K562 (cell line): Measurements from ENCODE around the gene ERN1. TPM values are rescaled to one million over a fixed set of nuclear protein-coding genes. Genes with fewer than 3 reads are reported as not detected.

Experiments used
- BRCA1 ChIP-seq, 2 experiments: fragments of 450-650 bp in 1 of 2; sonication (generic) in 1 of 2; formaldehyde crosslinking in 1 of 2; IDR thresholded peaks; 2 replicates each; pipeline versions ENCODE4 v1.5.0 to v1.6.1; 2017 to 2020; ENCODE audit warnings: mild to moderate bottlenecking in 1 of 2, missing genetic modification reagents in 1 of 2
- EZH2 ChIP-seq: IDR thresholded peaks from 2 replicates; pipeline ENCODE4 v1.6.1; 2012; ENCODE audit warnings: low read depth, mild to moderate bottlenecking, inconsistent platforms, low read length, borderline replicate concordance
- GTF2F1 ChIP-seq: IDR thresholded peaks from 2 replicates; pipeline ENCODE4 v1.6.1; 2011; ENCODE audit warnings: low read depth, low read length, improper control_type of control experiment
- MBD2 ChIP-seq: sonication (generic); IDR thresholded peaks from 2 replicates; pipeline ENCODE4 v1.6.1; 2016; ENCODE audit warnings: low read depth, borderline replicate concordance
- POLR2AphosphoS2 ChIP-seq: IDR thresholded peaks from 2 replicates; pipeline ENCODE4 v1.6.1; 2012; ENCODE audit warnings: low read length, improper control_type of control experiment
- ZNF408 ChIP-seq: fragments of 250-450 bp; sonication (Bioruptor Pico); IDR thresholded peaks from 2 replicates; pipeline ENCODE4 v1.4.0; 2020; ENCODE audit warnings: low read depth, mild to moderate bottlenecking, moderate library complexity
- polyA plus RNA-seq, 8 experiments: library from polyadenylated mRNA; depleted of rRNA in 4 of 8; stranded (reverse) in 5 of 8; unstranded in 3 of 8; fragments of >200 nt; fragmentation: Nextera tagmentation in 2 of 8; fragmentation: Illumina TruSeq in 1 of 8; extraction: Ambion mirVana in 2 of 8; extraction: Trizol in 1 of 8; gene quantifications; 2 replicates each; pipeline versions ENCODE4 v1.2.1 to v1.2.3, GENCODE V29; 2011 to 2014; ENCODE audit warnings: inconsistent platforms in 1 of 8, missing spikeins in 1 of 8
- total RNA-seq, 7 experiments: library from RNA; depleted of rRNA in 6 of 7; stranded (reverse); fragments of >200 nt in 6 of 7; fragmentation: Illumina TruSeq in 2 of 7; extraction: Trizol in 2 of 7; gene quantifications; 2 replicates each; pipeline versions ENCODE4 v1.2.1 to v1.2.3, GENCODE V29; 2011 to 2021; ENCODE audit warnings: low replicate concordance in 1 of 7
- TF ChIP-seq, protein P1 (sequence below), 2 experiments: fragments of 450-650 bp in 1 of 2; sonication (generic) in 1 of 2; formaldehyde crosslinking; conservative IDR thresholded peaks; 2 replicates each; pipeline versions ENCODE4 v1.4.0 to v1.8.1; 2020 to 2022; ENCODE audit warnings: mild to moderate bottlenecking in 1 of 2, missing genetic modification reagents in 1 of 2
- TF ChIP-seq, protein P2 (sequence below): sonication (generic); formaldehyde crosslinking; IDR thresholded peaks from 2 replicates; pipeline ENCODE4 v1.8.0; 2022; ENCODE audit warnings: mild to moderate bottlenecking, missing genetic modification reagents, borderline replicate concordance
- TF ChIP-seq, protein P3 (sequence below): fragments of 250-450 bp; sonication (Bioruptor Pico); IDR thresholded peaks from 2 replicates; pipeline ENCODE4 v1.4.0; 2020; ENCODE audit warnings: mild to moderate bottlenecking, moderate library complexity
- TF ChIP-seq, protein P4 (sequence below), 3 experiments: fragments of 200-800 bp in 1 of 3; sonication (Bioruptor generic) in 1 of 3; sonication (generic) in 1 of 3; formaldehyde crosslinking in 1 of 3; IDR thresholded peaks; 2 replicates each; pipeline versions ENCODE4 v1.6.1 to v1.8.0; 2016 to 2022; ENCODE audit warnings: mild to moderate bottlenecking in 2 of 3, missing compliant biosample characterization in 2 of 3, missing genetic modification characterization in 2 of 3, missing genetic modification reagents in 1 of 3
- TF ChIP-seq, protein P5 (sequence below): fragments of 450-650 bp; IDR thresholded peaks from 2 replicates; pipeline ENCODE4 v1.7.0; 2016; ENCODE audit warnings: borderline replicate concordance
- TF ChIP-seq, protein P6 (sequence below): sonication (generic); formaldehyde crosslinking; IDR thresholded peaks from 2 replicates; pipeline ENCODE4 v1.8.1; 2022; ENCODE audit warnings: missing genetic modification reagents

ERN1 gene
- total and polyA plus RNA-seq, 9 of the 15 experiments (the other 6 are each of a cell fraction or from before 2014, with no cell fraction given) = 2.1 to 22.5 (median 7.3) TPM

DNA sequence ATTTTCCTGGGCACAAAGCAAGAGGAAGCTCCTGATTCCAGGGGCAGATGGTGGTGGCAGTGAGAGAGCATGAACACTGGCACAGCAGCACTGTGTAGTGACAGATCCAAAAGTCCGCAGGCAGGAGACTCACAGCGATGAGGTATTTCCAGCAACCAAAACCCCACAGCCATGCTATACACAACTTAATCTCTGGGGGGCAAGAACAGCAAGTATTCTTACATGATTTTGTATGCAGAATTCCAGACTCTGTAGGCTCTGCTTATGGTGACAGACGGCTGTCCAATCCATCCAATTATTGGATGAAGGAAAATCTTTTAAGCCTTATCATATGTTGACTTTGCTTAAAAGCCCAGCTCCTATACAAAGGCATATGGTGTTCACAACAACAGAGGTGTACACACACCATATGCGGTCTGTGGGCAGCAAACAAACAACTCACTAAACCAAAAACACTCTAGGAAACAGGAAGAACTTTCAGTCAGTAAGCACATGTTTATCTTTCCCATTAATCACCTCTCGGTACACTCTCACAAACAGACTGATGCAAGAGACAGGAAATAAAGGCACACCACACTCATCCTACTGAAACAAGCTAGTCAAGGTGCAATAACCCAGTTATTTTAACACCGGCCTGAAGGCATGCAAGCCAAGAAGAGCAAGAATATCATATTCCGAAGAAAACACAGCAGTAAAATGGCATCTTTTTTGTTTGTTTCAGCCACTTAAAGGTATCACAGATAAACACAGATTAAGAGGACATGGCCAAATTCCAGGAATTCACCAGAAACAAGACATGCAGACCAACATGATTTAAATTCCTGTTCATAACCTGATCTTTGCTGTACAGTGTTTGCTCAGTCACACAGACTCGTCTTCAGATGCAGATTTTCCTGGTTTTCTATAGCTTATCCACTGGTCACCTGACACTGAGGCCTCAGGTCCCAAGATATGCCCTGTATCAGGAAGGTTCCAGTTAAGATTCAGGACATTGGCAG is 47.8 kb downstream of the ERN1 start (continued):
- TF ChIP-seq, protein P1, sequence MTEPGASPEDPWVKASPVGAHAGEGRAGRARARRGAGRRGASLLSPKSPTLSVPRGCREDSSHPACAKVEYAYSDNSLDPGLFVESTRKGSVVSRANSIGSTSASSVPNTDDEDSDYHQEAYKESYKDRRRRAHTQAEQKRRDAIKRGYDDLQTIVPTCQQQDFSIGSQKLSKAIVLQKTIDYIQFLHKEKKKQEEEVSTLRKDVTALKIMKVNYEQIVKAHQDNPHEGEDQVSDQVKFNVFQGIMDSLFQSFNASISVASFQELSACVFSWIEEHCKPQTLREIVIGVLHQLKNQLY (CRISPR knock-in tag; conservative IDR thresholded peaks at IDR 0.05) = no peak
- no peak for TF ChIP-seq POLR2AphosphoS2
- no peak; the same call in 1 of the 2 replicates for TF ChIP-seq MBD2
- TF ChIP-seq, protein P2, sequence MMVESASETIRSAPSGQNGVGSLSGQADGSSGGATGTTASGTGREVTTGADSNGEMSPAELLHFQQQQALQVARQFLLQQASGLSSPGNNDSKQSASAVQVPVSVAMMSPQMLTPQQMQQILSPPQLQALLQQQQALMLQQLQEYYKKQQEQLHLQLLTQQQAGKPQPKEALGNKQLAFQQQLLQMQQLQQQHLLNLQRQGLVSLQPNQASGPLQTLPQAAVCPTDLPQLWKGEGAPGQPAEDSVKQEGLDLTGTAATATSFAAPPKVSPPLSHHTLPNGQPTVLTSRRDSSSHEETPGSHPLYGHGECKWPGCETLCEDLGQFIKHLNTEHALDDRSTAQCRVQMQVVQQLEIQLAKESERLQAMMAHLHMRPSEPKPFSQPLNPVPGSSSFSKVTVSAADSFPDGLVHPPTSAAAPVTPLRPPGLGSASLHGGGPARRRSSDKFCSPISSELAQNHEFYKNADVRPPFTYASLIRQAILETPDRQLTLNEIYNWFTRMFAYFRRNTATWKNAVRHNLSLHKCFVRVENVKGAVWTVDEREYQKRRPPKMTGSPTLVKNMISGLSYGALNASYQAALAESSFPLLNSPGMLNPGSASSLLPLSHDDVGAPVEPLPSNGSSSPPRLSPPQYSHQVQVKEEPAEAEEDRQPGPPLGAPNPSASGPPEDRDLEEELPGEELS (CRISPR knock-in tag) = 0 out of 2 replicates have a peak, but pooled peaks have one; percentile 11
- TF ChIP-seq, protein P3, sequence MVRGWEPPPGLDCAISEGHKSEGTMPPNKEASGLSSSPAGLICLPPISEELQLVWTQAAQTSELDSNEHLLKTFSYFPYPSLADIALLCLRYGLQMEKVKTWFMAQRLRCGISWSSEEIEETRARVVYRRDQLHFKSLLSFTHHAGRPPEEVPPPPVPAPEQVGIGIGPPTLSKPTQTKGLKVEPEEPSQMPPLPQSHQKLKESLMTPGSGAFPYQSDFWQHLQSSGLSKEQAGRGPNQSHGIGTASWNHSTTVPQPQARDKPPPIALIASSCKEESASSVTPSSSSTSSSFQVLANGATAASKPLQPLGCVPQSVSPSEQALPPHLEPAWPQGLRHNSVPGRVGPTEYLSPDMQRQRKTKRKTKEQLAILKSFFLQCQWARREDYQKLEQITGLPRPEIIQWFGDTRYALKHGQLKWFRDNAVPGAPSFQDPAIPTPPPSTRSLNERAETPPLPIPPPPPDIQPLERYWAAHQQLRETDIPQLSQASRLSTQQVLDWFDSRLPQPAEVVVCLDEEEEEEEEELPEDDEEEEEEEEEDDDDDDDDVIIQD = no peak
- TF ChIP-seq, protein P4, sequence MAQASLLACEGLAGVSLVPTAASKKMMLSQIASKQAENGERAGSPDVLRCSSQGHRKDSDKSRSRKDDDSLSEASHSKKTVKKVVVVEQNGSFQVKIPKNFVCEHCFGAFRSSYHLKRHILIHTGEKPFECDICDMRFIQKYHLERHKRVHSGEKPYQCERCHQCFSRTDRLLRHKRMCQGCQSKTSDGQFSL (CRISPR knock-in tag; IDR thresholded peaks at IDR 0.05) = no peak
- TF ChIP-seq, protein P4 (tag; IDR thresholded peaks at IDR 0.05) = no peak; a peak in 1 of 4 replicates
- no peak for TF ChIP-seq BRCA1 (IDR thresholded peaks at IDR 0.05)
- no peak for TF ChIP-seq BRCA1 (CRISPR knock-in tag; IDR thresholded peaks at IDR 0.05)
- TF ChIP-seq EZH2 = no peak
- TF ChIP-seq GTF2F1 = no peak
- TF ChIP-seq, protein P5, sequence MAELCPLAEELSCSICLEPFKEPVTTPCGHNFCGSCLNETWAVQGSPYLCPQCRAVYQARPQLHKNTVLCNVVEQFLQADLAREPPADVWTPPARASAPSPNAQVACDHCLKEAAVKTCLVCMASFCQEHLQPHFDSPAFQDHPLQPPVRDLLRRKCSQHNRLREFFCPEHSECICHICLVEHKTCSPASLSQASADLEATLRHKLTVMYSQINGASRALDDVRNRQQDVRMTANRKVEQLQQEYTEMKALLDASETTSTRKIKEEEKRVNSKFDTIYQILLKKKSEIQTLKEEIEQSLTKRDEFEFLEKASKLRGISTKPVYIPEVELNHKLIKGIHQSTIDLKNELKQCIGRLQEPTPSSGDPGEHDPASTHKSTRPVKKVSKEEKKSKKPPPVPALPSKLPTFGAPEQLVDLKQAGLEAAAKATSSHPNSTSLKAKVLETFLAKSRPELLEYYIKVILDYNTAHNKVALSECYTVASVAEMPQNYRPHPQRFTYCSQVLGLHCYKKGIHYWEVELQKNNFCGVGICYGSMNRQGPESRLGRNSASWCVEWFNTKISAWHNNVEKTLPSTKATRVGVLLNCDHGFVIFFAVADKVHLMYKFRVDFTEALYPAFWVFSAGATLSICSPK = no peak
- TF ChIP-seq, protein P6, sequence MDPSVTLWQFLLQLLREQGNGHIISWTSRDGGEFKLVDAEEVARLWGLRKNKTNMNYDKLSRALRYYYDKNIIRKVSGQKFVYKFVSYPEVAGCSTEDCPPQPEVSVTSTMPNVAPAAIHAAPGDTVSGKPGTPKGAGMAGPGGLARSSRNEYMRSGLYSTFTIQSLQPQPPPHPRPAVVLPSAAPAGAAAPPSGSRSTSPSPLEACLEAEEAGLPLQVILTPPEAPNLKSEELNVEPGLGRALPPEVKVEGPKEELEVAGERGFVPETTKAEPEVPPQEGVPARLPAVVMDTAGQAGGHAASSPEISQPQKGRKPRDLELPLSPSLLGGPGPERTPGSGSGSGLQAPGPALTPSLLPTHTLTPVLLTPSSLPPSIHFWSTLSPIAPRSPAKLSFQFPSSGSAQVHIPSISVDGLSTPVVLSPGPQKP (CRISPR knock-in tag) = no peak
- TF ChIP-seq ZNF408 (CRISPR knock-in tag) = no peak
